ENCODE measurements around the gene P4HB.

GRCh38 chr17:81863833-81864768 lies 3.8 kb upstream of the P4HB start:
- TF ChIP-seq CTCF (IDR thresholded peaks at IDR 0.05) (no peak), POLR2A (IDR thresholded peaks at IDR 0.05) (no peak)
